ENCODE results near the gene MARK3.
A peak's percentile ranks its signal among the peaks of the same experiment; 100 is the strongest.

The MARK3 gene

DNA sequence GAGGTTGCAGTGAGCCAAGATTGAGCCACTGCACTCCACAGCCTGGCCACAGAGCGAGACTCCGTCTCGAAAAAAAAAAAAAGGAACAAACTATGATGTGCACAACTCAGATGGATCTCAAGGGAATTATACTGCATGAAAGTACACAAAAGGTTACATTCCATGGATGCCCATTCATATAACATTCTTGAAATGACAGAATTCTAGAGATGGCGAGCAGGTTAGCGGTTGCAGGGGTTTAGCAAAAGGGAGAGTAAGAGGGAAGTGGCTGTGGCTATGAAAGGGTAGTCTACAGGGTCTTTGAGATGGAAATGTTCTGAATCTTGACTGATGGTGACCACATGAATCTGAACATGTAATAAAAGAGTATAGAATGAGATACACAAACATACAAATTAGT is 87.7 kb downstream of the MARK3 start:
- Histone ChIP-seq H3K36me3 (ENCODE audit: control insufficient read depth, insufficient read depth, low read length, severe bottlenecking) (peaks cover 79% of the 10 kb centered on the region), H3K27me3 (replicated peaks; ENCODE audit: control insufficient read depth, insufficient read depth, low read length) (no peaks in the 10 kb centered on the region), H3K9ac (ENCODE audit: low read length) (no peak overlapping the region), H3K4me1 (ENCODE audit: control insufficient read depth, insufficient read depth, low read length) (no peaks in the 10 kb centered on the region), H3K9me3 (ENCODE audit: control insufficient read depth, low read length) (no peaks in the 10 kb centered on the region), H3K4me3 (ENCODE audit: low read length) (no peak overlapping the region)
- no peak for DNase-seq (ENCODE audit: low read depth)

DNA sequence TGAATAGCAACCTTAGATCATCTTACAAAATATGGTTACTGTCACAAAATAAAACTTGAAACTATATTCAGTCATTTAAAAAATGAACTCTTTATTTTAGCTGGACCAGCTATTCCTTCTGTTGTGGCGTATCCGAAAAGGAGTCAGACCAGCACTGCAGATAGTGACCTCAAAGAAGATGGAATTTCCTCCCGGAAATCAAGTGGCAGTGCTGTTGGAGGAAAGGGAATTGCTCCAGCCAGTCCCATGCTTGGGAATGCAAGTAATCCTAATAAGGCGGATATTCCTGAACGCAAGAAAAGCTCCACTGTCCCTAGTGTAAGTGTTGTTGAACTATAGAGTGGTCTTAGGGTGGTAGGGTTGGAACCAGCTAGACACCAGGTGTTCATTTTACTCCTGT is 89.7 kb downstream of the MARK3 start:
- DNase-seq (ENCODE audit: low read depth), result no peak
- Histone ChIP-seq H3K27me3 (replicated peaks; ENCODE audit: control insufficient read depth, insufficient read depth, low read length) (no peaks in the 10 kb centered on the region), H3K36me3 (ENCODE audit: control insufficient read depth, insufficient read depth, low read length, severe bottlenecking) (peaks cover 79% of the 10 kb centered on the region), H3K4me1 (ENCODE audit: control insufficient read depth, insufficient read depth, low read length) (no peaks in the 10 kb centered on the region), H3K9ac (ENCODE audit: low read length) (no peak overlapping the region), H3K4me3 (ENCODE audit: low read length) (no peak overlapping the region), H3K9me3 (ENCODE audit: control insufficient read depth, low read length) (no peaks in the 10 kb centered on the region)

DNA sequence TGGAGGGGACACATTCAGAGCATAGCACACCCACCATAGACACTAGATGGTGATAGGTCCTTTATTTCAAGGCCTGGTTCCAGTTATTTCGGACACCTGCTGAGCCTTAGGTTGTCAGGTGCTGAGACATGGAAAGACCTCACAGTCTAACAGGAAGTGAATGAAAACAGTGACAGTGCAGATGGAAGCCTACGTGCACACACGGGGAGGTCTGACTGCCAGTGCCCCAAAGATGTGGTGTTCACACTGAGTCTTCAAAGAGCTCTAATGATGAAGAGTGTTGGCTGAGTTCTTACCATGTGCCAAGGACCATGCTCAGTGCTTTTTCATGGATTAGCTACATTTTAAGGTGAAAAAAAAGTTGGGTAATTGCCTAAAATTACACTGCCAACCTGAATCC is 90.8 kb downstream of the MARK3 start:
- Histone ChIP-seq H3K4me1 (ENCODE audit: control insufficient read depth, insufficient read depth, low read length) (no peaks in the 10 kb centered on the region), H3K9ac (ENCODE audit: low read length) (no peak overlapping the region), H3K9me3 (ENCODE audit: control insufficient read depth, low read length) (no peaks in the 10 kb centered on the region), H3K4me3 (ENCODE audit: low read length) (no peak overlapping the region), H3K27me3 (replicated peaks; ENCODE audit: control insufficient read depth, insufficient read depth, low read length) (no peaks in the 10 kb centered on the region), H3K36me3 (ENCODE audit: control insufficient read depth, insufficient read depth, low read length, severe bottlenecking) (peaks cover 81% of the 10 kb centered on the region)
- no peak for DNase-seq (ENCODE audit: low read depth)

GRCh38 chr14:103476631-103477030 is 91.4 kb downstream of the MARK3 start:
- Histone ChIP-seq H3K36me3 (ENCODE audit: control insufficient read depth, insufficient read depth, low read length, severe bottlenecking) (peaks cover 80% of the 10 kb centered on the region), H3K4me1 (ENCODE audit: control insufficient read depth, insufficient read depth, low read length) (no peaks in the 10 kb centered on the region), H3K9me3 (ENCODE audit: control insufficient read depth, low read length) (no peaks in the 10 kb centered on the region), H3K27me3 (replicated peaks; ENCODE audit: control insufficient read depth, insufficient read depth, low read length) (no peaks in the 10 kb centered on the region), H3K4me3 (ENCODE audit: low read length) (no peak overlapping the region), H3K9ac (ENCODE audit: low read length) (no peak overlapping the region)
- no peak for DNase-seq (ENCODE audit: low read depth)

GRCh38 chr14:103480595-103480994 is 95.4 kb downstream of the MARK3 start:
- no peaks in the 10 kb centered on the region for H3K27me3 ChIP-seq (replicated peaks; ENCODE audit: control insufficient read depth, insufficient read depth, low read length)
- H3K4me3 ChIP-seq (ENCODE audit: low read length), result no peak overlapping the region
- no peak for DNase-seq (ENCODE audit: low read depth)
- no peaks in the 10 kb centered on the region for H3K9me3 ChIP-seq (ENCODE audit: control insufficient read depth, low read length)
- peaks cover 12% of the 10 kb centered on the region for H3K4me1 ChIP-seq (ENCODE audit: control insufficient read depth, insufficient read depth, low read length)
- H3K9ac ChIP-seq (ENCODE audit: low read length), result no peak overlapping the region
- H3K36me3 ChIP-seq (ENCODE audit: control insufficient read depth, insufficient read depth, low read length, severe bottlenecking), result peaks cover 70% of the 10 kb centered on the region

DNA sequence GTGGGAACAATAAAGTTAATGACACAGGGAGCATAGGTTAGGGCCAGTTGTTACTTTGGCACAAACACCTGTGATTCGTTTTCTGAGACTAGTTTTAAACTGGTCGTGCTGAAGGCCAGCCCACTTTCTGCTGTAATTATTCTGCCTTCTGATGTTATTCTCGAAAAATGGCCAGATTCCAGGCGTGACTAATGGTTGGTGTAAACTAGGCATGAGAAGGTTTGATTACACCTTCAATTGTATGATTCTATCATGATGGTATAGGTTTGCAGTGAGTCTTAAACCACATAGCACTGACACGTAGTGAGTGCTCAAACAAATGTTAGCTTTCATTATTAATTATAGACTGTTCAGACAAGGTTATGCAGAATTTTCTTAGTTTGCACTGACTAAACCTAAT is 98.4 kb downstream of the MARK3 start:
- Histone ChIP-seq H3K27me3 (replicated peaks; ENCODE audit: control insufficient read depth, insufficient read depth, low read length) (no peaks in the 10 kb centered on the region), H3K9ac (ENCODE audit: low read length) (no peak overlapping the region), H3K4me1 (ENCODE audit: control insufficient read depth, insufficient read depth, low read length) (peaks cover 18% of the 10 kb centered on the region), H3K4me3 (ENCODE audit: low read length) (no peak overlapping the region), H3K9me3 (ENCODE audit: control insufficient read depth, low read length) (no peaks in the 10 kb centered on the region), H3K36me3 (ENCODE audit: control insufficient read depth, insufficient read depth, low read length, severe bottlenecking) (peaks cover 56% of the 10 kb centered on the region)
- DNase-seq (ENCODE audit: low read depth), result peak; percentile 73

GRCh38 chr14:103485504-103485903 is 100.3 kb downstream of the MARK3 start:
- Histone ChIP-seq H3K9ac (ENCODE audit: low read length) (no peak overlapping the region), H3K36me3 (ENCODE audit: control insufficient read depth, insufficient read depth, low read length, severe bottlenecking) (peaks cover 39% of the 10 kb centered on the region), H3K4me1 (ENCODE audit: control insufficient read depth, insufficient read depth, low read length) (peaks cover 30% of the 10 kb centered on the region), H3K27me3 (replicated peaks; ENCODE audit: control insufficient read depth, insufficient read depth, low read length) (no peaks in the 10 kb centered on the region), H3K9me3 (ENCODE audit: control insufficient read depth, low read length) (no peaks in the 10 kb centered on the region), H3K4me3 (ENCODE audit: low read length) (no peak overlapping the region)
- no peak for DNase-seq (ENCODE audit: low read depth)

- no peaks in the 10 kb centered on the region for H3K27me3 ChIP-seq (replicated peaks; ENCODE audit: control insufficient read depth, insufficient read depth, low read length)
- DNase-seq (ENCODE audit: low read depth), result no peak
- H3K9me3 ChIP-seq (ENCODE audit: control insufficient read depth, low read length), result no peaks in the 10 kb centered on the region
- H3K4me3 ChIP-seq (ENCODE audit: low read length), result no peak overlapping the region
- peaks cover 23% of the 10 kb centered on the region for H3K36me3 ChIP-seq (ENCODE audit: control insufficient read depth, insufficient read depth, low read length, severe bottlenecking)
- no peak overlapping the region for H3K9ac ChIP-seq (ENCODE audit: low read length)
- H3K4me1 ChIP-seq (ENCODE audit: control insufficient read depth, insufficient read depth, low read length), result peaks cover 40% of the 10 kb centered on the region
These were observed 102.9 kb downstream of the MARK3 start for GRCh38 chr14:103488071-103488470.

- Histone ChIP-seq H3K4me3 (ENCODE audit: low read length) (peak overlapping the region; percentile 34), H3K27me3 (replicated peaks; ENCODE audit: control insufficient read depth, insufficient read depth, low read length) (no peaks in the 10 kb centered on the region), H3K9ac (ENCODE audit: low read length) (no peak overlapping the region), H3K36me3 (ENCODE audit: control insufficient read depth, insufficient read depth, low read length, severe bottlenecking) (peaks cover 16% of the 10 kb centered on the region), H3K4me1 (ENCODE audit: control insufficient read depth, insufficient read depth, low read length) (peaks cover 36% of the 10 kb centered on the region), H3K9me3 (ENCODE audit: control insufficient read depth, low read length) (no peaks in the 10 kb centered on the region)
- peak; percentile 55 for DNase-seq (ENCODE audit: low read depth)
These were observed 103.7 kb downstream of the MARK3 start for GRCh38 chr14:103488960-103489359.

DNA sequence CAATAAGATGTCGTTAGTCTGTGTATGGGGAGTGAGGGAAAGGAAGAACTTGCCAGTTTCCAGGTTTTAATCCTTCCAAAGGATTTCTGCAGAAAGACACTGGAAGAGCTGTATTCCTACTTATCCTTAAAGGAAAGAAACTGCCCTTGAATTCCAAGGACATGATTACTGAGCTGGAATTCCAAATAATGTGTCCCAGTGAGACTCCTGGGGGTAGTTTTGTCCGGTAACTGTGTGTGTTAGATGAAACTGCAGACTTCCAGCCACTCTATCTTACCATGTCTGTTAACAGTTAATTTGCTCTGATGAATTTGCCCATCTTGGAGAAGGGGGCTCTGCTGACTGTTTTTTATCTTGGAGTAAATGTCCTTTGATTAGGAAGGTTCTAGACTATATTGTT is 104.4 kb downstream of the MARK3 start:
- no peak for DNase-seq (ENCODE audit: low read depth)
- peaks cover 18% of the 10 kb centered on the region for H3K36me3 ChIP-seq (ENCODE audit: control insufficient read depth, insufficient read depth, low read length, severe bottlenecking)
- H3K9ac ChIP-seq (ENCODE audit: low read length), result no peak overlapping the region
- peaks cover 37% of the 10 kb centered on the region for H3K4me1 ChIP-seq (ENCODE audit: control insufficient read depth, insufficient read depth, low read length)
- H3K4me3 ChIP-seq (ENCODE audit: low read length), result no peak overlapping the region
- H3K9me3 ChIP-seq (ENCODE audit: control insufficient read depth, low read length), result no peaks in the 10 kb centered on the region
- no peaks in the 10 kb centered on the region for H3K27me3 ChIP-seq (replicated peaks; ENCODE audit: control insufficient read depth, insufficient read depth, low read length)

DNA sequence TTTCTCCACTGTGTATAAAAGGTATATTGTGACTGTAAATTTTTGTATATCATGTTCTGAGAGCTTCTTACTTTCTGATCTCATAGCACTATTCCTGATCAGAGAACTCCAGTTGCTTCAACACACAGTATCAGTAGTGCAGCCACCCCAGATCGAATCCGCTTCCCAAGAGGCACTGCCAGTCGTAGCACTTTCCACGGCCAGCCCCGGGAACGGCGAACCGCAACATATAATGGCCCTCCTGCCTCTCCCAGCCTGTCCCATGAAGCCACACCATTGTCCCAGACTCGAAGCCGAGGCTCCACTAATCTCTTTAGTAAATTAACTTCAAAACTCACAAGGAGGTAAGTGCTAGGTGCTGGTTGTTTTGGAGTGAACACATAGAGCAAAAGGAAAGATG is 106.5 kb downstream of the MARK3 start:
- Histone ChIP-seq H3K4me3 (ENCODE audit: low read length) (no peak overlapping the region), H3K9me3 (ENCODE audit: control insufficient read depth, low read length) (no peaks in the 10 kb centered on the region), H3K9ac (ENCODE audit: low read length) (peak overlapping the region; percentile 43), H3K4me1 (ENCODE audit: control insufficient read depth, insufficient read depth, low read length) (peaks cover 50% of the 10 kb centered on the region), H3K36me3 (ENCODE audit: control insufficient read depth, insufficient read depth, low read length, severe bottlenecking) (peaks cover 26% of the 10 kb centered on the region), H3K27me3 (replicated peaks; ENCODE audit: control insufficient read depth, insufficient read depth, low read length) (no peaks in the 10 kb centered on the region)
- DNase-seq (ENCODE audit: low read depth), result no peak

GRCh38 chr14:103492156-103492925 is 107.1 kb downstream of the MARK3 start:
- Histone ChIP-seq H3K9ac (ENCODE audit: low read length) (peak overlapping the region; percentile 43), H3K9me3 (ENCODE audit: control insufficient read depth, low read length) (no peaks in the 10 kb centered on the region), H3K4me3 (ENCODE audit: low read length) (no peak overlapping the region), H3K36me3 (ENCODE audit: control insufficient read depth, insufficient read depth, low read length, severe bottlenecking) (peaks cover 24% of the 10 kb centered on the region), H3K27me3 (replicated peaks; ENCODE audit: control insufficient read depth, insufficient read depth, low read length) (no peaks in the 10 kb centered on the region), H3K4me1 (ENCODE audit: control insufficient read depth, insufficient read depth, low read length) (peaks cover 53% of the 10 kb centered on the region)
- no peak for DNase-seq (ENCODE audit: low read depth)

Data from adipocyte (in vitro differentiated cells).